ENCODE data around the gene PNMA6E. TPM values are rescaled to one million over a fixed set of nuclear protein-coding genes. Genes with fewer than 3 reads are reported as not detected.

Gene PNMA6E
- total and polyA plus RNA-seq, 2 experiments from 2014 or later = not detected

DNA sequence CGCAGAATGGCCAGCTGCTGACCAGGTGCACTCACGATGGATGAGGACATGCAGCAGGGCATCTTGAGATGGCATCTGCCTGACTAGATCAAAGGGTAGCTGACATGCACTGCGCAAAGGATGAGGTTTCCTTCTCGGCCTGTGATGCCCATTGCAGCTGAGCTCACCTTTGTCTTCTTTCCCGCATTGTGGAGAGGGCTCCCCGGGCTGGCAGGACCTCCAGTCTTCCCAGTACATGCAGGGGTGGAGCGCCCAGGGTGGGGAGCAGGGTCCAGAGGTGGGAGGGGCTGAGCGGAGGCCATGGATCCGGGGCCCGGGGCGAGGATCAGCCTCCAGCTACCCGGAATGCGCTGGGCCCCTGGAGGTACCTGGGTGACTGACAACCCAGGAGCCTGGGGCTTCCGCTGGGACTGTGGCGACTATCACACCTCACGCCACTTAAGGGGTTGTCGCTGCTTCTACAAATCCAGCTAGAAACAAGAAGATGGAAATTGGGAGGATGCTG lies 32.7 kb upstream of the PNMA6E start (continued):
- TF ChIP-seq, protein P1, sequence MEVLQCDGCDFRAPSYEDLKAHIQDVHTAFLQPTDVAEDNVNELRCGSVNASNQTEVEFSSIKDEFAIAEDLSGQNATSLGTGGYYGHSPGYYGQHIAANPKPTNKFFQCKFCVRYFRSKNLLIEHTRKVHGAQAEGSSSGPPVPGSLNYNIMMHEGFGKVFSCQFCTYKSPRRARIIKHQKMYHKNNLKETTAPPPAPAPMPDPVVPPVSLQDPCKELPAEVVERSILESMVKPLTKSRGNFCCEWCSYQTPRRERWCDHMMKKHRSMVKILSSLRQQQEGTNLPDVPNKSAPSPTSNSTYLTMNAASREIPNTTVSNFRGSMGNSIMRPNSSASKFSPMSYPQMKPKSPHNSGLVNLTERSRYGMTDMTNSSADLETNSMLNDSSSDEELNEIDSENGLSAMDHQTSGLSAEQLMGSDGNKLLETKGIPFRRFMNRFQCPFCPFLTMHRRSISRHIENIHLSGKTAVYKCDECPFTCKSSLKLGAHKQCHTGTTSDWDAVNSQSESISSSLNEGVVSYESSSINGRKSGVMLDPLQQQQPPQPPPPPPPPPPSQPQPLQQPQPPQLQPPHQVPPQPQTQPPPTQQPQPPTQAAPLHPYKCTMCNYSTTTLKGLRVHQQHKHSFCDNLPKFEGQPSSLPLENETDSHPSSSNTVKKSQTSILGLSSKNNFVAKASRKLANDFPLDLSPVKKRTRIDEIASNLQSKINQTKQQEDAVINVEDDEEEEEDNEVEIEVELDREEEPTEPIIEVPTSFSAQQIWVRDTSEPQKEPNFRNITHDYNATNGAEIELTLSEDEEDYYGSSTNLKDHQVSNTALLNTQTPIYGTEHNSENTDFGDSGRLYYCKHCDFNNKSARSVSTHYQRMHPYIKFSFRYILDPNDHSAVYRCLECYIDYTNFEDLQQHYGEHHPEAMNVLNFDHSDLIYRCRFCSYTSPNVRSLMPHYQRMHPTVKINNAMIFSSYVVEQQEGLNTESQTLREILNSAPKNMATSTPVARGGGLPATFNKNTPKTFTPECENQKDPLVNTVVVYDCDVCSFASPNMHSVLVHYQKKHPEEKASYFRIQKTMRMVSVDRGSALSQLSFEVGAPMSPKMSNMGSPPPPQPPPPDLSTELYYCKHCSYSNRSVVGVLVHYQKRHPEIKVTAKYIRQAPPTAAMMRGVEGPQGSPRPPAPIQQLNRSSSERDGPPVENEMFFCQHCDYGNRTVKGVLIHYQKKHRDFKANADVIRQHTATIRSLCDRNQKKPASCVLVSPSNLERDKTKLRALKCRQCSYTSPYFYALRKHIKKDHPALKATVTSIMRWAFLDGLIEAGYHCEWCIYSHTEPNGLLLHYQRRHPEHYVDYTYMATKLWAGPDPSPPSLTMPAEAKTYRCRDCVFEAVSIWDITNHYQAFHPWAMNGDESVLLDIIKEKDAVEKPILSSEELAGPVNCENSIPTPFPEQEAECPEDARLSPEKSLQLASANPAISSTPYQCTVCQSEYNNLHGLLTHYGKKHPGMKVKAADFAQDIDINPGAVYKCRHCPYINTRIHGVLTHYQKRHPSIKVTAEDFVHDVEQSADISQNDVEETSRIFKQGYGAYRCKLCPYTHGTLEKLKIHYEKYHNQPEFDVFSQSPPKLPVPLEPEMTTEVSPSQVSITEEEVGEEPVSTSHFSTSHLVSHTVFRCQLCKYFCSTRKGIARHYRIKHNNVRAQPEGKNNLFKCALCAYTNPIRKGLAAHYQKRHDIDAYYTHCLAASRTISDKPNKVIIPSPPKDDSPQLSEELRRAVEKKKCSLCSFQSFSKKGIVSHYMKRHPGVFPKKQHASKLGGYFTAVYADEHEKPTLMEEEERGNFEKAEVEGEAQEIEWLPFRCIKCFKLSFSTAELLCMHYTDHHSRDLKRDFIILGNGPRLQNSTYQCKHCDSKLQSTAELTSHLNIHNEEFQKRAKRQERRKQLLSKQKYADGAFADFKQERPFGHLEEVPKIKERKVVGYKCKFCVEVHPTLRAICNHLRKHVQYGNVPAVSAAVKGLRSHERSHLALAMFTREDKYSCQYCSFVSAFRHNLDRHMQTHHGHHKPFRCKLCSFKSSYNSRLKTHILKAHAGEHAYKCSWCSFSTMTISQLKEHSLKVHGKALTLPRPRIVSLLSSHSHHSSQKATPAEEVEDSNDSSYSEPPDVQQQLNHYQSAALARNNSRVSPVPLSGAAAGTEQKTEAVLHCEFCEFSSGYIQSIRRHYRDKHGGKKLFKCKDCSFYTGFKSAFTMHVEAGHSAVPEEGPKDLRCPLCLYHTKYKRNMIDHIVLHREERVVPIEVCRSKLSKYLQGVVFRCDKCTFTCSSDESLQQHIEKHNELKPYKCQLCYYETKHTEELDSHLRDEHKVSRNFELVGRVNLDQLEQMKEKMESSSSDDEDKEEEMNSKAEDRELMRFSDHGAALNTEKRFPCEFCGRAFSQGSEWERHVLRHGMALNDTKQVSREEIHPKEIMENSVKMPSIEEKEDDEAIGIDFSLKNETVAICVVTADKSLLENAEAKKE (CRISPR knock-in tag; IDR thresholded peaks at IDR 0.05) = no peak

DNA sequence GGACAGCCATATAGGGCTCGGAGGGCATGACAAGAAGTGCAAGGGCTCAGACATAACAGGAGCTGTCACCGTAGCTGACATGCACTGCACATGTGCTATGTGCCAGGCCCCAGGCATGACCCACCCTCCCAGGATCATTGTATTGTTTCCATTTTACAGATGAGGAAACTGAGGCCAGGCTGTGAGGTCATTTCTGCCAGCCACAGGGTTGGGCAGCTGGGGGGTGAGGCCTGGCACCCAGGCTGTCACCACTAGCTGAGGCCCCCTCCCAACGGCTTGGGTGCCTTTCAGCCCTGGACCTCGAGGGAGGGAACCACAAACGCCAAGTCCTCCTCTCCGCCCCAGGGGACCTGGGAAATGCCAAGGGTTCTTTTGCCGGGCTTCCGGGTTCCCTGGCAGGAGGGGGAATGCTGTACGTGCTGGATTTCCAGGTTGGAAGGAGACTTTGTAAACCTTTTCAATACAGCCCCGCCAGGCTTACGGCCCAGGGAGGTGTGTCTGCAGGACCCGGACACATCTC lies 32.1 kb upstream of the PNMA6E start:
- no peak overlapping the region for H2AFZ ChIP-seq
- Mint-ChIP-seq H3K27ac (no peak overlapping the region), H3K36me3 (ENCODE audit: low read depth) (no peaks in the 10 kb centered on the region), H3K4me3 (no peak overlapping the region), H3K9me3 (peaks cover 5% of the 10 kb centered on the region; the same call in 2 of the 3 replicates), H3K27me3 (ENCODE audit: insufficient read depth, low read depth, poor library complexity) (no peaks in the 10 kb centered on the region), H3K4me1 (no peaks in the 10 kb centered on the region)
- no peaks in the 10 kb centered on the region for H3F3A ChIP-seq (replicated peaks; ENCODE audit: low read depth)
- H3K36me3 ChIP-seq (ENCODE audit: insufficient read depth) = no peaks in the 10 kb centered on the region
- ATAC-seq (no peak), DNase-seq (ENCODE audit: low spot score) (no peak)
- no peaks in the 10 kb centered on the region for H3K79me2 ChIP-seq (replicated peaks; ENCODE audit: insufficient read depth)
- H3K4me3 ChIP-seq = no peak overlapping the region
- no peaks in the 10 kb centered on the region for H3K27me3 ChIP-seq (ENCODE audit: insufficient read depth)
- H3K4me1 ChIP-seq (ENCODE audit: insufficient read depth) = no peaks in the 10 kb centered on the region
- no peaks in the 10 kb centered on the region for H3K9me2 ChIP-seq (ENCODE audit: insufficient read depth)
- no peak overlapping the region for H3K27ac ChIP-seq (ENCODE audit: low read depth)
- H4K20me1 ChIP-seq (replicated peaks; ENCODE audit: insufficient read depth) = no peaks in the 10 kb centered on the region
- no peak overlapping the region for H3K4me2 ChIP-seq
- no peak for TF ChIP-seq EZH2 (IDR thresholded peaks at IDR 0.05; ENCODE audit: low read depth, unreplicated experiment)
- no peak for TF ChIP-seq POLR2AphosphoS5 (IDR thresholded peaks at IDR 0.05; ENCODE audit: low read depth)
- TF ChIP-seq, protein P2, sequence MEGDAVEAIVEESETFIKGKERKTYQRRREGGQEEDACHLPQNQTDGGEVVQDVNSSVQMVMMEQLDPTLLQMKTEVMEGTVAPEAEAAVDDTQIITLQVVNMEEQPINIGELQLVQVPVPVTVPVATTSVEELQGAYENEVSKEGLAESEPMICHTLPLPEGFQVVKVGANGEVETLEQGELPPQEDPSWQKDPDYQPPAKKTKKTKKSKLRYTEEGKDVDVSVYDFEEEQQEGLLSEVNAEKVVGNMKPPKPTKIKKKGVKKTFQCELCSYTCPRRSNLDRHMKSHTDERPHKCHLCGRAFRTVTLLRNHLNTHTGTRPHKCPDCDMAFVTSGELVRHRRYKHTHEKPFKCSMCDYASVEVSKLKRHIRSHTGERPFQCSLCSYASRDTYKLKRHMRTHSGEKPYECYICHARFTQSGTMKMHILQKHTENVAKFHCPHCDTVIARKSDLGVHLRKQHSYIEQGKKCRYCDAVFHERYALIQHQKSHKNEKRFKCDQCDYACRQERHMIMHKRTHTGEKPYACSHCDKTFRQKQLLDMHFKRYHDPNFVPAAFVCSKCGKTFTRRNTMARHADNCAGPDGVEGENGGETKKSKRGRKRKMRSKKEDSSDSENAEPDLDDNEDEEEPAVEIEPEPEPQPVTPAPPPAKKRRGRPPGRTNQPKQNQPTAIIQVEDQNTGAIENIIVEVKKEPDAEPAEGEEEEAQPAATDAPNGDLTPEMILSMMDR (conservative IDR thresholded peaks at IDR 0.05; ENCODE audit: low read depth in 2 of 2) = no peak
- TF ChIP-seq CREB1 (CRISPR knock-in tag; IDR thresholded peaks at IDR 0.05; ENCODE audit: low read depth) = no peak
- no peak for TF ChIP-seq EZH2phosphoT487 (IDR thresholded peaks at IDR 0.05; ENCODE audit: unreplicated experiment)
- no peak for TF ChIP-seq NANOG (IDR thresholded peaks at IDR 0.05; ENCODE audit: borderline replicate concordance)
- no peak for TF ChIP-seq STAT1 (IDR thresholded peaks at IDR 0.05; ENCODE audit: unreplicated experiment)
- no peak for TF ChIP-seq ZNF331 (CRISPR knock-in tag; IDR thresholded peaks at IDR 0.05; ENCODE audit: low read depth)
